ENCODE results near the gene CCND2. TPM values are rescaled to one million over a fixed set of nuclear protein-coding genes. Genes with fewer than 3 reads are reported as not detected.

Gene CCND2
- 0.09 TPM in 1 of 5 replicates, not detected in the others for total RNA-seq (2022; extraction: Qiagen RNA extraction)

GRCh38 chr12:4273652-4274395, at the start of gene CCND2:
TSS of gene CCND2 (plus strand) at chr12:4273762. CDS start at chr12:4274041, 279 bp downstream.

GRCh38 chr12:4320853-4321701, 47.5 kb downstream of the CCND2 start, which contains the start of gene TIGAR:
TSS of gene TIGAR (plus strand) at chr12:4321213. CDS start at chr12:4321272, 59 bp downstream.

Other genes with a start within 250 kb of the CCND2 start
- gene TIGAR, start 47.5 kb downstream of the CCND2 start, total RNA-seq (2022; extraction: Qiagen RNA extraction): 39.3 to 44.4 TPM (median 42.6 TPM) in 5 replicates
- not detected in 5 replicates for gene FGF23, start 106.0 kb downstream of the CCND2 start, total RNA-seq (2022; extraction: Qiagen RNA extraction)
- gene FGF6, start 172.1 kb downstream of the CCND2 start, total RNA-seq (2022; extraction: Qiagen RNA extraction): not detected in 5 replicates